ENCODE measurements around the gene EYA2.
A peak's percentile ranks its signal among the peaks of the same experiment; 100 is the strongest.

EYA2 gene

GRCh38 chr20:47213966-47214365 is 319.3 kb downstream of the EYA2 start:
- peak in 16 of 42 donors; percentile 10 to 69 (median 33) for DNase-seq
- intact Hi-C loops (cut with DNase I): no loop called here

GRCh38 chr20:47215653-47216397 is 321.2 kb downstream of the EYA2 start:
- DNase-seq: no peak
- intact Hi-C loops (cut with DNase I): no loop called here

GRCh38 chr20:47216819-47217410 is 322.3 kb downstream of the EYA2 start:
- DNase-seq: peak in 4 of 42 donors; percentile 19 to 49 (median 24)
- intact Hi-C loops (cut with DNase I): no loop called here

GRCh38 chr20:47217482-47218446 is 323.1 kb downstream of the EYA2 start:
- intact Hi-C loops (cut with DNase I): no loop called here
- DNase-seq: no peak

DNA sequence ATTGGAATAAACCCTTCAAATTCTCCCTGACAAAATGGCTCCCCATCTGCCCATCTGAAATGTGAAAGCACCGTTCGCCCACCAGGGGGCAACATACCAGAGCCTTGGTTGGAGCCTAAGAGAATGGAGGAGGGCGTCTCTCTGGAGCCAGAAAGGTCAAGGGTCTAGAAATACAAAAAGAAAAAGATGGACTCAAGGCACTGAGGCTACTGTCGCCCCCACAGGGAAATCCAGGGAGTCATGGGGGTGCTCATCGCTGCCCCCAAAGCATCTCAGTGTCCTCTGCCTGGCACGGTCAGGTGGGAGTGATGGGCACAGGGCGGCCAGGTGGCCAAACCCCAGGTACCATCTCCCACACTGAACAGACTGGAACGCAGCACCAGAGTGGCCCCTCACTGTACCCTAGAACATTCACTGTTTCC is 325.5 kb downstream of the EYA2 start:
- DNase-seq: peak in 8 of 42 donors; percentile 24 to 63 (median 30)
- intact Hi-C loops (cut with DNase I): no loop called here

DNA sequence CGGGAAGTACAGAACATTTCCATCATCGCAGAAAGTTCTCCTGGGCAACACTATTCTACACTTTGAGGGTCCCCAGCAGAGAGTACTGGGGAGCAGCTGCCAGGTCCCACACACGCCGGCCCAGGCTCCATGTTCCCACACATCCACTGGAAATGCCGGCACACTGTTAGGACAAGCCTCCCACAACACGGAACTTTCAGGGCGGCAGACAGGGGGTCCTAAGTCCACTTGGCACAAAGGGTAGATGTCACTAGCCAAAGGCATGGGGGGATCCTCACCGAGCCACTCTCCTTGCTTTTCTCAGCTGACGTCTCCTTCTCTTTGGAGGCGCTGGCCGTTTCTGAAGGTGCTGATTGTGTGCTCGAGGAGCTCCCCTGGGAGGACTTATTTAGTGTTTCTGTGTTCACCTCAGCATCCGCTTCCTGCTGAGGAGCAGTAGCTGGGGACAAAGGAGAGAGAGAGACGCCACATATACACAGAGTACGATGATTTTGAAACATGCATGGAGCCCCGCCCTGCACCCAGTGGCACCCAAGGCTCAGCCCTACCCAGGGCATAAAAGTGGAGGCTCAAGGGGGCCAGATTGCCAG is 326.5 kb downstream of the EYA2 start:
- intact Hi-C loops (cut with DNase I): no loop called here
- DNase-seq: no peak

DNA sequence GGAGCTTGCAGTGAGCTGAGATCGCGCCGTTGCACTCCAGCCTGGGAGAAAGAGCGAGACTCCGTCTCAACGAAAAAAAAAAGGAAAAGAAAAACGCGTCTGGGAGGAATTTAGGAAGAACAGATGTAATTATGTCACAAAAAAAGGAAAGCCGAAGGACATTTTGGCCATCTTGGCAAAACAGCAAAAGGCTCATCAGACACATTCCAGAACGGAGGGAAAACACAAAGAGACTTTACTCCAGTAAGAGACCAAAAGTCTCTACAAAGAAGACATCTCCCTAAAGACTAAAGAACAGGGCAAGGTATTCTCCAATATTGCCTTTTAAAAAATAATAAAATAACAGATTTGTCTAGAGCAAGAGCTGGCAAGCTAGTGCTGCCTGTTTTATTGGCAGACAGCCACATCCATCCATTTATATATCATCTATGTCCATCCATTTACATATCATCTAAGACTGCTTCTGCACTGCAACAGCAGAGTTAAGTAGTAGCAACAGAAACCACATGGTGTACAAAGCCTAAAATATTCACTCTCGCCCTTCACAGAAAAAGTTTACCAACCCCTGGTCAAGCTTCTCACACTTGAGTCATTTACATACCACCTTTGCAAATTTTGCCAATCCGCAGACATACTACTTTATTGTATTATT is 328.0 kb downstream of the EYA2 start:
- no peak for DNase-seq
- intact Hi-C loops (cut with DNase I): no loop called here

- no peak for DNase-seq
- intact Hi-C loops (cut with DNase I): no loop called here
Measured at GRCh38 chr20:47223896-47224295, 329.3 kb downstream of the EYA2 start.

GRCh38 chr20:47224300-47224791 is 329.7 kb downstream of the EYA2 start:
- intact Hi-C loops (cut with DNase I): no loop called here
- DNase-seq: no peak

GRCh38 chr20:47224857-47225256 is 330.2 kb downstream of the EYA2 start:
- intact Hi-C loops (cut with DNase I): no loop called here
- no peak for DNase-seq

DNA sequence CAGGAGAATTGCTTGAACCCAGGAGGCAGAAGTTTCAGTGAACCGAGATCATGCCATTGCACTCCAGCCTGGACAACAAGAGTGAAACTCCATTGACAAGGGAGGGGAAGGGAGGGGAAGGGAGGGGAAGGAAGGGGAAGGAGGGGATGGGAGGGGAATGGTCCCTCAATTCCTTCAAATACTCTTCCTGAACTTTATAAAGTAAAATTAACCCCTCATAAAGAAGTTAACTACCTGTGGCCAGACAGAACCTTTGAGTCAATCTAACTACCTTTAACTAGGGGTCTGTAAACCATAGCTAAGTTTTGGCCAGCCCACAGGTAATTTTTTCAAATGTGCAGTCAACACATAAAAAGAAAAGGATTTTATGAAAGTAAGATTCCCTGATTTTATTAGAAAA is 330.8 kb downstream of the EYA2 start:
- no peak for DNase-seq
- intact Hi-C loops (cut with DNase I): no loop called here

- intact Hi-C loops (cut with DNase I): no loop called here
- DNase-seq: no peak
Measured at GRCh38 chr20:47227119-47227518, 332.5 kb downstream of the EYA2 start.

- DNase-seq: no peak
- intact Hi-C loops (cut with DNase I): no loop called here
Measured at GRCh38 chr20:47227576-47227975, 332.9 kb downstream of the EYA2 start.

DNA sequence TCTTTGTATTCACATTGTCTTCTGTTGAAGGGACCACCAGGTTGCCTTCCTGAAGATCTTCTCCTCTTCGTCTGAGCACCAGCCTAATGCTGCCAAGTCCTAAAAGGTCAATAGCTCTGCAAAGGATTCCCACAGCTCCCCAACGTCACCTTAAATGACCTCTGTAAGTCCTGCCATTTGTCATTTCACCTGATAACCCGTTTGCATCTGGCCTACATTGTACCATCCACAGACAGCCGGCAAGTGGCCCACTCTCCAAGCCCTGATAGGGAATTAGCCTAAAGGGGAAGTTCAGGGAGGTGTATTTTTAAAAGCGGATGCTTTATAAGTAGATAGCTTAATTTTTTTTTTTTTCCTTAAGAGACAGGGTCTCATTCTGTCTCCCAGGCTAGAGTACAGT is 334.0 kb downstream of the EYA2 start:
- no peak for DNase-seq
- intact Hi-C loops (cut with DNase I): no loop called here

GRCh38 chr20:47230811-47231256 is 336.2 kb downstream of the EYA2 start:
- intact Hi-C loops (cut with DNase I): no loop called here
- DNase-seq: peak in 3 of 42 donors; percentile 26 to 35 (median 28)

GRCh38 chr20:47231382-47232039 is 336.9 kb downstream of the EYA2 start:
- intact Hi-C loops (cut with DNase I): no loop called here
- peak in 3 of 42 donors; percentile 17 to 26 (median 18) for DNase-seq

DNA sequence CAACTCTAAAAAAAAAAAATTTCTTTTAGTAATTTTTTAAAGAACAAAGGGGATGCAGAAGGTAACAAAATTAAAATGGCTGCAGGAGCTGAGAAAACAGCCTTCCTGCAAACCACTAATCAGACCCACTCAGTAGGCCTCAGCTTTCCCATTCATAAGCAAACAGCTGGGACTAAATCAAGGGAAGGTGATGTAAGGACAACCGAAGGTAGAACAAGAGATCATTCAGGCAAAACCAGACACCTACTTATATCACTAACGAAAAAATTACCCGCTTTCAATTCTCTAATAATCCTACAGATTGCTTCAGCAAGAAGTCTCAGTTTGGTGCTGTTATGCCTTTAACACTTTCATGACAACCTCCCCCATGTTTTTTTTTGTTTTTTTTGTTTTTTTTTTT is 337.9 kb downstream of the EYA2 start:
- intact Hi-C loops (cut with DNase I): no loop called here
- no peak for DNase-seq

Measured in head of caudate nucleus (tissue), 42 donors.